Testis (tissue), 3 donors: Measurements from ENCODE around the gene SRRM2. TPM values are rescaled to one million over a fixed set of nuclear protein-coding genes. Genes with fewer than 3 reads are reported as not detected.
A peak's percentile ranks its signal among the peaks of the same experiment; 100 is the strongest.

Experiments
- DNase-seq: peaks from one replicate; pipeline ENCODE4 v3.0.0-alpha.2; 2019
- H3K27ac ChIP-seq, 2 donors: fragments of 200-600 bp; sonication (generic); one replicate each; pipeline ENCODE4 v1.5.1; 2019
- H3K27me3 ChIP-seq: fragments of 200-600 bp; sonication (generic); one replicate; pipeline ENCODE4 v1.5.1; 2019
- H3K36me3 ChIP-seq: fragments of 200-600 bp; sonication (generic); one replicate; pipeline ENCODE4 v1.5.1; 2017; ENCODE audit warnings: low read depth; ENCODE audit errors: missing control alignments
- H3K4me1 ChIP-seq: fragments of 200-600 bp; sonication (generic); one replicate; pipeline ENCODE4 v1.5.1; 2019
- H3K4me3 ChIP-seq, 2 donors: fragments of 200-600 bp; sonication (generic); one replicate each; pipeline ENCODE4 v1.5.1; 2017 to 2019
- H3K9me3 ChIP-seq: fragments of 200-600 bp; sonication (generic); one replicate; pipeline ENCODE4 v1.5.1; 2017
- POLR2A ChIP-seq: fragments of 450-650 bp; IDR thresholded peaks from one replicate; pipeline ENCODE4 v1.6.1; 2017; ENCODE audit warnings: antibody characterized with exemption, mild to moderate bottlenecking, moderate library complexity
- WGBS, 2 donors: methylation state at CpG; one replicate each; pipeline ENCODE4 v1.1.5; 2018; 5-methylcytosine and 5-hydroxymethylcytosine counted together
- intact Hi-C: fragments of 100-400 bp; cut with DNase I; formaldehyde crosslinking; loops from one replicate; pipeline ENCODE4 v1.15.1; 2023; ENCODE audit warnings: low total_unique reads
- polyA plus RNA-seq: library from polyadenylated mRNA; stranded (reverse); fragments of 350-450 nt; fragmentation: Illumina TruSeq; extraction: RNeasy Lipid Tissue Mini Kit (QIAGEN cat#74804); gene quantifications from one replicate; pipeline ENCODE4 v1.2.3, GENCODE V29; 2014; ENCODE audit warnings: low read depth, low replicate concordance; ENCODE audit not compliant: insufficient read depth
- total RNA-seq, 2 donors: library from RNA; depleted of rRNA; stranded (reverse); fragments of >200 nt; gene quantifications; one replicate each; pipeline ENCODE4 v1.2.3, GENCODE V29; 2016
- TF ChIP-seq, protein P1 (sequence below), 3 experiments: fragments of 450-650 bp in 2 of 3; fragments of 200-600 bp in 1 of 3; sonication (generic) in 1 of 3; IDR thresholded peaks; one replicate each; pipeline ENCODE4 v1.5.1; 2016 to 2019; ENCODE audit warnings: antibody characterized with exemption in 3 of 3, mild to moderate bottlenecking in 2 of 3, moderate library complexity in 1 of 3

The SRRM2 gene
- total and polyA plus RNA-seq, 3 donors from 2014 or later: 446 to 738 (median 526) TPM

DNA sequence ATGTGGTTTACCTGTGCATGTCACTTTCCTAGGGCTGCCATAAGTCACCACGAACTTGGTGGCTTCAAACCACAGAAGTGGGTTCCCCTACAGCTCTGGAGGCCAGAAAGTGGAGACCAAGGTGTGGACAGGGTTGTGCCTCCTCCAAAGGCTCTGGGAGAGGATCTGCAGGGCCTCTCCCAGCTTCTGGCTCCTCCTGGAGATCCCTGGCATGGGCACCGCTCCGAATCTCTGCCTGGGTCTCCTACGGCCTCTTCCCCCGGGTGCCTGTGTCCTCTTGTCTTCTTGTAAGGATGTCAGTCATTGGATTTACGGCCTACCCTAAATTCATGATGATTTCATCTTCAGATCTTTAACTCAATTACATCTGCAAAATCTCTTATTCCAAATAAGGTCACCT lies 2.5 kb upstream of the SRRM2 start:
- Histone ChIP-seq H3K36me3 (no peaks in the 10 kb centered on the region), H3K4me3 (no peak overlapping the region), H3K27ac (no peak overlapping the region), H3K4me1 (peaks cover 15% of the 10 kb centered on the region), H3K27me3 (no peaks in the 10 kb centered on the region), H3K9me3 (no peaks in the 10 kb centered on the region)
- no peak for DNase-seq
- 94% methylated on average over 6 of the region's 6 CpGs for WGBS, 2 donors
- no peak for TF ChIP-seq POLR2A
- TF ChIP-seq, protein P1, sequence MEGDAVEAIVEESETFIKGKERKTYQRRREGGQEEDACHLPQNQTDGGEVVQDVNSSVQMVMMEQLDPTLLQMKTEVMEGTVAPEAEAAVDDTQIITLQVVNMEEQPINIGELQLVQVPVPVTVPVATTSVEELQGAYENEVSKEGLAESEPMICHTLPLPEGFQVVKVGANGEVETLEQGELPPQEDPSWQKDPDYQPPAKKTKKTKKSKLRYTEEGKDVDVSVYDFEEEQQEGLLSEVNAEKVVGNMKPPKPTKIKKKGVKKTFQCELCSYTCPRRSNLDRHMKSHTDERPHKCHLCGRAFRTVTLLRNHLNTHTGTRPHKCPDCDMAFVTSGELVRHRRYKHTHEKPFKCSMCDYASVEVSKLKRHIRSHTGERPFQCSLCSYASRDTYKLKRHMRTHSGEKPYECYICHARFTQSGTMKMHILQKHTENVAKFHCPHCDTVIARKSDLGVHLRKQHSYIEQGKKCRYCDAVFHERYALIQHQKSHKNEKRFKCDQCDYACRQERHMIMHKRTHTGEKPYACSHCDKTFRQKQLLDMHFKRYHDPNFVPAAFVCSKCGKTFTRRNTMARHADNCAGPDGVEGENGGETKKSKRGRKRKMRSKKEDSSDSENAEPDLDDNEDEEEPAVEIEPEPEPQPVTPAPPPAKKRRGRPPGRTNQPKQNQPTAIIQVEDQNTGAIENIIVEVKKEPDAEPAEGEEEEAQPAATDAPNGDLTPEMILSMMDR (IDR thresholded peaks at IDR 0.05): no peak
- intact Hi-C loops: no loop called here

DNA sequence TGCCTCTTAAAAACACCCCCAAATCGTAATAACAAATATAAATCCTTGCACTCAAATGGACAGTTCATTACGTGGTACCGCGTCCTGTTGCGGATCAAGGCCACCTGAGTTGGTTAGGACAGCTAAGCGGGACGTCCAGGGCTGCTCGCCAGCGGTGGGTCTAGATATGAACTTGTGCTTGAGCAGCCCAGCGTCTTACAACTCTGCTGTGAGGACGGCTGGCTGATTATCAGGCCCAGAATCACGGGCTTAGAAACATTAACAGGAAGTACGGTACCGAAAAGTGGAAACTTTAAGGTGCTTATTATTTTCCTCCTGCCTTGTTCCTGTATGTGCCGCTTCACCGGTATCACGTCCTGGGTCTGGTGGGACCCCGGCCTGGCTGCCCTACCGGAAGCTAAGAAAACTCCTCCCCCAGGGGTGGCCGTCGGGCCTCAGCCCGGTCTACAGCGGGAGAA lies 832 bp upstream of the SRRM2 start:
- peaks cover 27% of the 10 kb centered on the region for H3K4me1 ChIP-seq
- no peaks in the 10 kb centered on the region for H3K27me3 ChIP-seq
- intact Hi-C loops: no loop called here
- peak overlapping the region; percentile 93 to 100 for H3K27ac ChIP-seq
- H3K4me3 ChIP-seq: peak overlapping the region; percentile 91 to 95
- no peak for TF ChIP-seq POLR2A
- TF ChIP-seq, protein P1 (IDR thresholded peaks at IDR 0.05): no peak
- peak; percentile 51 for DNase-seq
- no peaks in the 10 kb centered on the region for H3K36me3 ChIP-seq
- 42 to 48% methylated on average over 14 to 19 of the region's 23 CpGs for WGBS, 2 donors
- no peaks in the 10 kb centered on the region for H3K9me3 ChIP-seq

DNA sequence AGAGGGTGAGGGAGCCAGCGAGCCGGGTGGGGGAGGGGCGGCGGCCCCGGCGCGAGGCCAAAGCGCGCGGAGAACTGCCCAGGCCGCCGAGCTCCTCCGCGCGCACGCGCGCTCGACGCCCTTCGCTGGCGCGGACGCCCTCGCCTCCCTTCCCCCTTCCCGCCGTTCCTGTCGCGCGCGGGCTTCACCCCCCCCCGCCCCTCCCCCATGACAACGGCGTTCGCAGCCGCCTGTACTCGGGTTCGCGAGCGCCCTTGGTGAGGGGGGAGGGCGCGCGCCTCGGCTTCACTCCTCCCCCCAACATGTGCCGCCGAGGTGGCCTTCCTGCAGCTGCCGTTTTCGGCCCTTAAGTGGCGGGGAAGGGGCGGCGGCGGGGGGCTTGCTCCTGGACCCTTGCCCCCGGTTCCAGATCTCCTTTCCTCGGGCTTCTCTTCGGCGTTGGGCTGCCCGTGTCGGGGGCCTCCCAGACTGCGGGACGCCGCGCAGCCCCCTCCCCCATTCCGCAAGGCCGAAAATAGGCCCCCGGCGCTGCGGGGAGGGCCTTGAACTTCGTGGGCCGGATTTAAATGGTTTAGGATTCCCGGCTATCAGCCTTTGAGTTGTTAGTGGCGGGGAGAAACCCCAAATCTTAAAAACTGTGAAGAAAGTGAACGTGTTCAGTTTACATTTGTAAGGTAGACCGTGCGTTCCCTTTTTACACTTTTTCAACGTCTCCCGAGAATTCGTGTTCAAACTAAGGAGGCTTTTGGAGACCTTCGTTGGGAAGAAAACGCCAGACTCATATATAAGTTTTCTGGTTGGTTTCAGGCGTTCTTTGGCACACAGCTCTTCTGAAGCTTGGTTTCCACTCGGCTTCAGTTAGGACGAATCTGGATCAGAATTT lies 653 bp downstream of the SRRM2 start:
- intact Hi-C loops: no loop called here
- no peaks in the 10 kb centered on the region for H3K9me3 ChIP-seq
- peak overlapping the region; percentile 91 to 95 for H3K4me3 ChIP-seq
- no peak for TF ChIP-seq POLR2A
- TF ChIP-seq, protein P1 (IDR thresholded peaks at IDR 0.05): no peak
- 0 to 1% methylated on average over 12 to 65 of the region's 82 CpGs for WGBS, 2 donors
- H3K27ac ChIP-seq: peak overlapping the region; percentile 93 to 100
- no peaks in the 10 kb centered on the region for H3K36me3 ChIP-seq
- peak; percentile 85 for DNase-seq
- H3K4me1 ChIP-seq: peaks cover 27% of the 10 kb centered on the region
- H3K27me3 ChIP-seq: no peaks in the 10 kb centered on the region

DNA sequence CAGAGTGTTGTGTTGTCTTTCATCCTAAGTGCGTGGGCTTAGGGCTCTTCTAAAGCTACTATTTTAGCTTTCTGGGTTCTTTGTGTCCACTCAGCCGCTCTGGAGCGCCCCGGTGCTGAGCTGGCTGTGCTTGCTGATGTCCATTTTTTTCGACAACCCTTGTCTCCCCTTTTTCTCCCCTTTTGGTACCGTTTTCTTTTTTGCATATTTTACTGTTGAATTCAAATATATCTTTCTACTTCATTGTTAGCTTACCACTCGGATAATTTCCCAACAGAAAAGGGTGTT lies 1.2 kb downstream of the SRRM2 start:
- H3K27ac ChIP-seq: peak overlapping the region; percentile 93 to 100
- H3K4me3 ChIP-seq: peak overlapping the region; percentile 91 to 95
- 0 to 2% methylated on average over 7 of the region's 7 CpGs for WGBS, 2 donors
- no peaks in the 10 kb centered on the region for H3K27me3 ChIP-seq
- no peaks in the 10 kb centered on the region for H3K9me3 ChIP-seq
- H3K4me1 ChIP-seq: peaks cover 27% of the 10 kb centered on the region
- H3K36me3 ChIP-seq: no peaks in the 10 kb centered on the region
- no peak for DNase-seq
- TF ChIP-seq POLR2A: no peak
- TF ChIP-seq, protein P1 (IDR thresholded peaks at IDR 0.05): no peak
- intact Hi-C loops: no loop called here

DNA sequence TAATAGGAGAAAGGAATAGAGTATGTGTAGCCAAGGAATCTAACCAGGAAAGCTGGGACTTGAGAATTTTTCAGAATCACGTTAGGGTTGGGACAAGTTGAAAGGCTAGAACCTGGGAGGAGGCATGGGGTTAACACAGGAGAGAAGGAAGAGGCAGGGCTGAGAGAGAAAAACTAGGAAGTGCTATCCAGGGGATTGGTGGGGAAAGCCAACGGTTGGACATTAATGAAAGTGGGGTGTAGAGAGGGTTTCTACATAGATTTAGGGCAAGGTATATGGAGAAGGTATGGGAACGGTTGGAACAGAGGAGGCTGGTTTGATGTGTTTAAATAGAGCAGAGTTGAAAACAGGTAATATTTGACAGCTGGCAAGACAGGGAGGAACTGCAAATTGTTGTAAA lies 2.7 kb downstream of the SRRM2 start:
- no peak overlapping the region for H3K27ac ChIP-seq
- intact Hi-C loops: no loop called here

More for the DNA sequence above, 2.7 kb downstream of the SRRM2 start:
- H3K4me3 ChIP-seq: no peak overlapping the region
- DNase-seq: no peak
- H3K27me3 ChIP-seq: no peaks in the 10 kb centered on the region
- peaks cover 27% of the 10 kb centered on the region for H3K4me1 ChIP-seq
- no peak for TF ChIP-seq POLR2A
- TF ChIP-seq, protein P1 (IDR thresholded peaks at IDR 0.05): no peak
- H3K9me3 ChIP-seq: no peaks in the 10 kb centered on the region
- 11 to 20% methylated on average over 3 of the region's 3 CpGs for WGBS, 2 donors
- no peaks in the 10 kb centered on the region for H3K36me3 ChIP-seq
